GM18951 (cell line): ENCODE data around the gene RHOT1.
"Not testable (repeated sequence)": the region's sequence is repeated elsewhere in the genome, so short reads cannot be mapped to it uniquely, and the experiment has no call there.

ENCODE experiments used
- POLR2A ChIP-seq: IDR thresholded peaks from 4 replicates; pipeline ENCODE4 v1.6.1; 2011; ENCODE audit warnings: mild to moderate bottlenecking; ENCODE audit not compliant: insufficient read length, insufficient read depth; ENCODE audit errors: extremely low read depth
- in situ Hi-C: fragments of 300-500 bp; cut with MboI; formaldehyde crosslinking; loops from one replicate; pipeline ENCODE4 v1.12.0; 2022; ENCODE audit warnings: low sequenced_read_pairs, mixed read lengths, inconsistent platforms; ENCODE audit not compliant: unreplicated experiment

Gene RHOT1

GRCh38 chr17:32114536-32114935 lies 27.8 kb upstream of the RHOT1 start:
- TF ChIP-seq POLR2A = no peak
- in situ Hi-C loops = no loop called here

DNA sequence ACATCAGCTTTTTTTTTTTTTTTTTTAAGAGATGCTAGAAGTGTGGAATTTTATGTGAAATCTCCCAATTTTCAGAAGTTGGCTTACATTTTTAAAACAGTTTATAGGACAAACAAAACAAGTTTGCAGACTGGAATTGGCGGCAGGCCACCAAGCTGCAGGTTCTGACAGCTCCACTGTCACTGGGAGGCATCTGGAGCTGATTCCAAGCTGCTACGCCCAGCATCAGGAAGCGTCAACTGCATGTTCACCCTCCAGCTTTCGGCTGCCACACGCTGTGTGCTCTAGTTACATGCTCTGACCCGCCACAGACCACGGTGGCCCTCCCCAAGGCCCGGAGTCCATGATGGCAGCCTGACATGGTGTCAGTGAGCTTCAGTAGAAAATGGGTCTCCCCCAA lies 26.8 kb upstream of the RHOT1 start:
- in situ Hi-C loops = not testable (repeated sequence)

DNA sequence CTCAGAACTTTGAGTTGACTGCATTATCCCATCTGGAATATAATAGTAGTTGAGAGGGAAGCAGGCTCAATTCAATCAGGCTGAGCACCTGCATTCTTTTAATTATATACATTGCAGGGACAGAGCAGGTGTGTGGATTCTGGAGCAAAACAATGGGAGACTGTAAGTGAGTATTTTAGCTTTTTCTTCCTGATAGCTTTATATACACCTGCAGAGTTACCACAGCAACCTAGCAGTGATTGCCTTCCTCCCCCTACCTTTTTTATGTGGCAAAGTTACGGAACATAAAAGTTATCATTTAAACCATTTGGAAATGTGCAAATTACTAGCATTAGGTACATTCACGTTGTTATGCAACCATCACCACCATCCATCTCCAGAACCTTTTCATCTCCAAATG lies 25.4 kb upstream of the RHOT1 start:
- no peak for TF ChIP-seq POLR2A
- in situ Hi-C loops = no loop called here

- in situ Hi-C loops = no loop called here
These were observed 24.9 kb upstream of the RHOT1 start for GRCh38 chr17:32117399-32117798.

DNA sequence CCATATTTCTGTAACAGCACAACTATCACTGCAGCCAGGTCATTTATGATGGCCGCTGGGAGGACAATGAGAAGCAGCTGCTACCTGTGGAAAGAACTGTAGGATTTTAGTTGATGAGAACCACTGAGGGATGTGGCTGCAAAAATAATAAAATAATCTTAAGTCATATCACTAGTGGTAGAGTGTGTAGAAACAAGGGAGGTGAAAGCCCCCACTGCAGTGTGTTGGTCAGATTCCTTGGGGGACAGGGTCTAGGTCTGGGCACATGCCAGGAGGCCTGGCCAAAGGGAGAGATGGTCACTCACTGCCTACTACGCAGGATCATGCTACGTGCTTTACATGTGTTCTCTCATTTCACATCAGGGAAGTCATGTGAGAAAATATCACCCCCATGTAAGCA lies 24.2 kb upstream of the RHOT1 start:
- in situ Hi-C loops = not testable (repeated sequence)

More at GRCh38 chr17:32117399-32117798, 24.9 kb upstream of the RHOT1 start:
- no peak for TF ChIP-seq POLR2A

GRCh38 chr17:32118835-32119234 lies 23.5 kb upstream of the RHOT1 start:
- in situ Hi-C loops = no loop called here

DNA sequence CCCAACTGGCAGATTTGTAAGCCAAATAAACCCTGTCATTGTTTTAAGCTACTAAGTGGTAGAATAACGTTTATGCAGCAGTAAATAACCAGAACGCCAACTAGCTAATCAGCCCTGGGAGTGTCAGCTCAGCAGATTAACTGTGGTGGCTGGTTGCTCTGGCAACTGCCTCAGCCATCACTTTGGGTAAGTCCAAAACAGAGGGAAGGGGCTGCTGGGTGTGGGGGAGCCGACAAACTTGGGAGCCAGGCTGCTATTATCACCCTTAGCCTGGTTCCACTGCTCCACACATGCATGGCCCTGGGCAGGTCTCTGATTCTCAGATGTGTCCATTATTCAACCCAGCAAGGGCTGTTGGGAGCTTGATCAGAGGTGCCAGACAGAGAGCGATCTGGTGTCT lies 22.2 kb upstream of the RHOT1 start:
- no peak for TF ChIP-seq POLR2A
- in situ Hi-C loops = no loop called here

More at GRCh38 chr17:32118835-32119234, 23.5 kb upstream of the RHOT1 start:
- no peak for TF ChIP-seq POLR2A

DNA sequence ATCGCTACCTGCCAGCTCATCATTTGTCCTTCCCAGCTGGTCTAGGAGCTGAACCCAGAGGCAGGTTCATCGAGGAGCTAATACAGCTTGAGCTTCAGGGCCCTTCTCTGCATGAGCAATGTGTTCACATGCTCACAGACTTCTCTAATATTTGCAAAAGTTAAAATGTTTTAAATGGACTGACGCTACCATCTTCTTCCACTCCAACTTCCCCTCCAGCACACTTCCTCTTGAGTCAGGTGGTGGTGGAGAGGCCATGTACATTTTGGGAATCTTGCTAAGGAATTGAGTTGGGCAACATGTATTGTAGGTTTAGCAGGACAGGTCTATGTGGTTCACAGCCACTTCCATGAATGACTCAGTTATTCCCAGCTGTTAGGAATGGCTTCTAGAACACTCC lies 21.6 kb upstream of the RHOT1 start:
- no peak for TF ChIP-seq POLR2A

DNA sequence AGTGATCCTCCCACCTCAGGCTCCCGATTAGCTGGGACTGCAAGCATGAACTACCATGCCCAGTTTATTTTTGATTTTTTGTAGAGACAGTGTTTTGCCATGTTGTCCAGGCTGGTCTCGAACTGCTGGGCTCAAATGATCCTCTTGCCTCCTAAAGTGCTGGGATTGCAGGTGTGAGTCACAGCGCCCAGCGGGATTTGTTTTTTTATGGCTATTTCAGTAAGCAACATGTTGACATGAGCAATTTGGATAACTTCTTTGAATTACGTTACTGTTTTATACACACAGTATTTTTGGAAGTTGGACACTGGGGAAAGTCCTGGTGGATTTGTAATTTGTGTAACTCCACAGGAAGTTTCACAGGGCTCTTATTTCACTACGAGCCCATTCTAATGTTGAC lies 18.5 kb upstream of the RHOT1 start:
- in situ Hi-C loops = no loop called here
- TF ChIP-seq POLR2A = no peak

More for the DNA sequence above, 21.6 kb upstream of the RHOT1 start:
- in situ Hi-C loops = no loop called here

GRCh38 chr17:32124985-32125847 lies 17.1 kb upstream of the RHOT1 start:
- TF ChIP-seq POLR2A = no peak
- in situ Hi-C loops = no loop called here

DNA sequence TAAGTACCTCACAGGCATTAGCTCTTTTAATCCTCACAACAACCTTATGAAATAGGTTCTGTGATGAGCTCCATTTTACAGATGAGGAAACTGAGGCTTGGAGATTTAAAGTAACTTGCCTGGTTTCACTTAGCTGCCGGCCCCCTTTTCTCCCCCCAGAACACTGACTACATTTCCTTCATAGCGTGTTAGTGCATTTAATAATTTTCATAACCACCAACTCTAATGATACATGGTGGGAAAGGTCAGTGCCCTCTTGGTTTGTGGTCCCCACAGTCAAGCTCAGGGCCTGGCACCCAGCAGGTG lies 16.5 kb upstream of the RHOT1 start:
- TF ChIP-seq POLR2A = no peak
- in situ Hi-C loops = no loop called here

GRCh38 chr17:32126325-32126724 lies 16.0 kb upstream of the RHOT1 start:
- in situ Hi-C loops = no loop called here
- TF ChIP-seq POLR2A = no peak

- no peak for TF ChIP-seq POLR2A
- in situ Hi-C loops = no loop called here
These were observed 15.6 kb upstream of the RHOT1 start for GRCh38 chr17:32126746-32127145.

DNA sequence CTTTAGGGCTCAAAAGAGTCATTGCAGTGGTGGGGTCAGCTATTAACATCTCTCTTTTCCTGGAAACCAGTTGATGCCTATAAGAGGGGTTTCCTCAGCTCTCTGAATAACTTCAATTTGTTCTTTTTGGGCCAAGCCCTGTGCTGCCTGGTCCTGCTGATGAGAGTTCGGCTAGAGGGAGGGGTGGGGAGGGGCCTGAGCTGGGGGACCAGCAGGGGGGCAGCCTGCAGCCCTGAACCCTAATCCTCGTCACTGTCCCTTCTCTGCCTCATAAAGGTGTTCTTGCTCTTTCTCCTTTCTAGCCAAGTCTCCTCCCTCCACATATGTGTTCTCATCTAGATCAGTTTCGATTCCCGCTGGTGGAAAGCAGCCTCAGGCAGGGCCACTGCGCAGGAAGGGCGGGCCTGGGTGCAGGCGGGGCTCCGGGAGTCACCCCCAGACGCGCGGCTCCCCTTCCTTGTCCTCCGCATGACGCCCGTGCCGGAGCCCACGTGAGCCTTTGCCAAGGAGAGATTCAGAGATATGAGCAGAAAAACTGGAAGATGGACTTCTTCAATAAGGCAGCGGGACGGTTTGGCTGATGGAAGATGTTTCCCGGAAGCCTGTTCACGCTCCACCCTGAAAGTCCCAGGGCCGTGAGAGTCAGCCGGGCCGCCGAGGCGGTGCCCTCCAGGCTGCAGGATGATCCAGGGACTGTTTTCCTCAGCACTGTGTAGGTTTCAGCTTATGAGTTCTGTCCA lies 15.0 kb upstream of the RHOT1 start:
- in situ Hi-C loops = no loop called here

GRCh38 chr17:32128470-32128869 lies 13.8 kb upstream of the RHOT1 start:
- in situ Hi-C loops = not testable (repeated sequence)

More for the DNA sequence above, 15.0 kb upstream of the RHOT1 start:
- TF ChIP-seq POLR2A = peak; percentile 80

DNA sequence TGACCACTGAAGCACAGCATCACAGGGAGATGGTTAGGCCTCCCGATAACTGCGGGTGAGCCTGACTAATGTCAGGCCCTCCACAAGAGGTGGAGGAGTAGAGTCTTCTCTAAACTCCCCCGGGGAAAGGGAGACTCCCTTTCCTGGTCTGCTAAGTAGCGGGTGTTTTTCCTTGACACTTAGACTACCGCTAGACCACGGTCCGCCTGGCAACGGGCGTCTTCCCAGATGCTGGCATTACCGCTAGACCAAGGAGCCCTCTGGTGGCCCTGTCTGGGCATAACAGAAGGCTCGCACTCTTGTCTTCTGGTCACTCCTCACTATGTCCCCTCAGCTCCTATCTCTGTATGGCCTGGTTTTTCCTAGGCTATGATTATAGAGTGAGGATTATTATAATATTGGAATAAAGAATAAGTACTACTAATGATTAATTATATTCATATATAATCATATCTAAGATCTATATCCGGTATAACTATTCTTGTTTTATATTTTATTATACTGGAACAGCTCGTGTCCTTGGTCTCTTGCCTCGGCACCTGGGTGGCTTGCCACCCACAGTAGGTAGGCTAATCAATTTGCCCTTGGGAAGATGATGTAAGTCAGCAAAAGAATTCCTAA lies 6.7 kb upstream of the RHOT1 start:
- in situ Hi-C loops = not testable (repeated sequence)
